Activated CD4-positive, alpha-beta memory T cell treated with anti-CD3 and anti-CD28 coated beads for 36 hours (primary cell): ENCODE data around the gene TTC13. TPM values are rescaled to one million over a fixed set of nuclear protein-coding genes. Genes with fewer than 3 reads are reported as not detected.
"Not testable (repeated sequence)": the region's sequence is repeated elsewhere in the genome, so short reads cannot be mapped to it uniquely, and the experiment has no call there.

Source experiments
- CTCF ChIA-PET: fragments of 350-600 bp; sonication (Branson Sonifier 250); formaldehyde crosslinking; loops from one replicate; lab custom pipeline; 2021; ENCODE audit warnings: antibody characterized with exemption, inconsistent platforms; lab: Charles Lee
- POLR2A ChIA-PET: fragments of 350-600 bp; sonication (Branson Sonifier 250); formaldehyde crosslinking; loops from one replicate; lab custom pipeline; 2021; ENCODE audit warnings: antibody characterized with exemption; lab: Charles Lee
- DNase-seq: peaks from one replicate; pipeline ENCODE4 v3.0.0-alpha.2; 2020
- H3K27ac Mint-ChIP-seq: one replicate; pipeline ENCODE4 v1.8.0; 2021; ENCODE audit warnings: mixed read lengths
- H3K27me3 Mint-ChIP-seq: one replicate; pipeline ENCODE4 v1.8.0; 2021; ENCODE audit warnings: mixed read lengths
- H3K36me3 Mint-ChIP-seq: one replicate; pipeline ENCODE4 v1.8.0; 2021; ENCODE audit warnings: mixed read lengths
- H3K4me1 Mint-ChIP-seq: one replicate; pipeline ENCODE4 v1.8.0; 2021; ENCODE audit warnings: low read depth, mixed read lengths
- H3K4me3 Mint-ChIP-seq: one replicate; pipeline ENCODE4 v1.8.0; 2021; ENCODE audit warnings: mild to moderate bottlenecking, mixed read lengths
- H3K9me3 Mint-ChIP-seq: one replicate; pipeline ENCODE4 v1.8.0; 2021; ENCODE audit warnings: mixed read lengths
- intact Hi-C: fragments of 100-400 bp; cut with micrococcal nuclease; formaldehyde crosslinking; loops from one replicate; pipeline ENCODE4 v1.15.1; 2023
- total RNA-seq, 2 experiments: library from RNA; stranded (reverse); gene quantifications; one replicate each; pipeline ENCODE4 v1.2.3, GENCODE V29; 2021

TTC13 gene
- total RNA-seq: 10 to 100 TPM; 17.3 to 18.3 TPM

DNA sequence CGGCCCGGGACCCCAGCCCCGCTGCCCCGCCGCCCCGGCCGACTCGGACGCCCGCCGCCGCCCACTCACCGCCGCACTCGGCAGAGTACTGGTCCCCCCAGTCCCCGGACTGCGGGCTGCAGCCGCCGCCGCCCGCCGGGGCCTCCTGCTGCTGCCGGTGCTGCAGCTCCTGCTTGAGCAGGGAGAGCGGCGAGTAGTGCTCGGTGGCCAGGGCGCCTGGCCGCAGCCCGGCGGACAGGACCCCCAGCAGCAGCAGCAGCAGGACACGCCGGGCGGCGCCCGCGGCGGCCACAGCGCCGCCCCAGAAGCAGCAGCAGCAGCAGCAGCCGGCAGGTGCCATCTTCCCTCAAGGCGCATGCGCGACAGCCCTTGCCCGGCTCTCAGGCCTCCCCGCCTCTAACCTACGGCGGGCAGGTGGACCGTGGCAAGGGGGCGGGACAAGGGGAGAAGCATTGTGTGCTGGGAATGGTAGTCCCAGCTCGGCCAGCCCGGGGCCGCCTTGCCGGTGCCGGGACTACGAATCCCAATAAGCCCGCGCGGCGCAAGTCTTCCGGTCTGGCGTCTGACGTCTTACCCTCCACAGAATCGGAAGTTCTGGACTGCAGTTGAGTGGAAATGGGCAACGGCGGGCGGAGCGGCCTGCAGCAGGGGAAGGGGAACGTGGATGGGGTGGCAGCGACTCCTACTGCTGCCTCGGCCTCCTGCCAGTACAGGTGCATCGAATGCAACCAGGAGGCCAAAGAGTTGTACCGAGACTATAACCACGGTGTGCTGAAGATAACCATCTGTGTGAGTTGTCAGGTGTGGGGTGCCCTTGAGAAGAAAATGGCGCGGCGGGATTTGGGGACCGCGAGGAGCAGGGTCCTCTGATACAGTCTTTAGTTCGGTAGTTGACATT, at the start of gene TTC13, which contains the start of gene ARV1:
Gene TTC13, minus strand, starts transcription at position 371 of the 898 bp plus-strand sequence. Its CDS starts 31 bp downstream, at position 340.
Gene ARV1, plus strand, starts transcription at position 604 of the 898 bp plus-strand sequence. Its CDS starts 12 bp downstream, at position 616.
- peak; percentile 98 for DNase-seq
- Mint-ChIP-seq H3K4me3 (peak within 1 kb of the TSS; percentile 99), H3K27me3 (no peaks in the 10 kb centered on the region), H3K9me3 (no peaks in the 10 kb centered on the region), H3K4me1 (peaks cover 29% of the 10 kb centered on the region), H3K27ac (peak within 1 kb of the TSS; percentile 94), H3K36me3 (peaks cover 18% of the 10 kb centered on the region)
- CTCF ChIA-PET: interaction anchor here (0.6 to 1.7 kb wide), 11 partner anchors 23 to 338 kb away, joined by 3 to 5 read pairs (median 3); partner anchors contain the start of gene FAM89A
- intact Hi-C loops: loop anchor here (1.0 to 10.0 kb wide), 11 partner anchors 61 to 911 kb away; partner anchors contain the start of genes C1orf198, COG2, DISC1 and EGLN1
- POLR2A ChIA-PET: interaction anchor here (0.8 to 1.6 kb wide), 4 partner anchors 10 to 336 kb away, joined by 3 to 4 read pairs (median 3); no protein-coding TSS in a partner anchor

DNA sequence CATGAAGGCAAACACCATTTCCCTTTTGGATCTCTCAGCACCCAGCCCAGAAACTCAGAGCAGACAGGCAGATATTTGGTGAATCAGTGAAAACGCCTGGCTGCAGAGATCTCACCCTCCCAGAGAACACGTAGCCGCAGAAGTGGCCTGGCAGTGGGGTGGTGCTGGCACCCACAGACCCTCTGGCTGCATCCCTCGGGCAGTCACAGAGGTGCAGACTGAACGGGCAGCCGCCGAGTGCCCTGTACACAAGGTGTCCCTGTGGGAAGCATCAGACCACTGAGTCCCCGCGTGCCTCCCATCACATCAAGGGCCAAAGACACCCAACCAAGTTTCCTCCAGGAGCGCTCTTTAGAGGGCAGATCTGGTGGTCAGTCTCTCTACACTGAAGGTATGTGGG, 49.3 kb upstream of the TTC13 start:
- no peaks in the 10 kb centered on the region for H3K27me3 Mint-ChIP-seq
- DNase-seq: no peak
- peaks cover 2% of the 10 kb centered on the region for H3K4me1 Mint-ChIP-seq
- H3K4me3 Mint-ChIP-seq: no peak overlapping the region
- ChIA-PET POLR2A (no interaction called here), CTCF (no interaction called here)
- H3K36me3 Mint-ChIP-seq: peaks cover 2% of the 10 kb centered on the region
- intact Hi-C loops: no loop called here
- no peaks in the 10 kb centered on the region for H3K9me3 Mint-ChIP-seq
- H3K27ac Mint-ChIP-seq: no peak overlapping the region

DNA sequence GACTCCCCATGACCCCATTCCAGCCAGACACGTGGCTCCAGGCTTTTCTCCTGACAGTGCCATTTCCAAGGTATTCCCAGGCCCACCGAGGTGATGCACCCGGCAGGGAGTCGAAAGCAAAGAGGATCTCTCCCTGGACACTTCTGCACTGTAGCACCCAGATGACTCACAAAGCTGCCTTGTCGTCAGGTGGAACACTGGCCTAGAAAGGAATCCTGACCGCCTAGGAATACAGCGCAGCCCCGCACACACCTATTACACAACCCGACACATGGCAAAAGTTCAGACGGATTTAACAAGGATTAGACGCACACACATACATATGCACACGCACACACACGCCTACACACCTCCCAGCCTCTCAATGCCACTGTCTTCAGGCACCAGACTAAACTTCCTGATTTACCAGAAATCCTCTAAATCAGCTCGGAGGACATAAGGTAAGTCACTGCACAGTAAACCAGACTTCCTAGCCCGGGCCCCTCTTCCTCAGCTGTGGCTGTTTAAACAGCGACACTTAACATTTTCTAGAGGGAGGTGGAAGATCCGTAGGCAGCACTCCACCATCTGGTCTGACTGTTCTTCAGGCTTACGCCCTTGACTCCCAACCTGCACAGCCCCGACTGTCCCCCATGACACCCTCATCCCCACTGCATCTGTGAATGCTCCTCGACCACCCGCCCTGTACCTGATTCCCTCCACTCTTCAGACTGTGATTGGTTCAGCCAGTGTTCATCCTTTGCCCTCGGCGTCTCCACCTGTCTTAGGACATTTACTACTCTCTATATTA, 48.7 kb upstream of the TTC13 start:
- ChIA-PET POLR2A (no interaction called here), CTCF (no interaction called here)
- no peak for DNase-seq
- H3K27me3 Mint-ChIP-seq: no peaks in the 10 kb centered on the region
- H3K4me3 Mint-ChIP-seq: no peak overlapping the region
- no peak overlapping the region for H3K27ac Mint-ChIP-seq
- H3K36me3 Mint-ChIP-seq: peaks cover 2% of the 10 kb centered on the region
- intact Hi-C loops: no loop called here
- H3K4me1 Mint-ChIP-seq: peaks cover 2% of the 10 kb centered on the region
- no peaks in the 10 kb centered on the region for H3K9me3 Mint-ChIP-seq

DNA sequence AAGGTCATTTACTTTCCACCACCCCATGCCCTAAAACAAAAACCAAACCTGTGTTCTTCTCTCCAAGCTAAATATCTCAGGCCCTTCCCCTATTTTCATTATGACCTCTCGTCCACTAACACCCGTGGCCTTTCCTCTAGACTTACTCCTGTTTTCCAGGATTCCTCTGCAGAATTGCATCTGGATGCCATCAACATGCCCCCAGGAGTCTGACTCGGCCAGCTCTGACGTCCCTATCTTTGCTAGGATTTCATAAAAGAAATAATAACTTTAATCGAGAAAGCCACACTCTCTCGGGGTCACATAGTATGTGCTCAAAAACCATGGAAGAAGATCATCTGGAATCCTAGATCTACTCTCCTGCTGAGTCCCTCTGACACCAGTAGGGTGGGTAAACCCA, 47.9 kb upstream of the TTC13 start:
- peaks cover 2% of the 10 kb centered on the region for H3K36me3 Mint-ChIP-seq
- no peak for DNase-seq
- intact Hi-C loops: no loop called here
- H3K9me3 Mint-ChIP-seq: no peaks in the 10 kb centered on the region
- H3K4me3 Mint-ChIP-seq: no peak overlapping the region
- H3K4me1 Mint-ChIP-seq: peaks cover 2% of the 10 kb centered on the region
- ChIA-PET POLR2A (no interaction called here), CTCF (no interaction called here)
- H3K27me3 Mint-ChIP-seq: no peaks in the 10 kb centered on the region
- no peak overlapping the region for H3K27ac Mint-ChIP-seq

GRCh38 chr1:231023150-231023549, 44.5 kb upstream of the TTC13 start:
- Mint-ChIP-seq H3K4me1 (peaks cover 4% of the 10 kb centered on the region), H3K27me3 (no peaks in the 10 kb centered on the region), H3K36me3 (peaks cover 6% of the 10 kb centered on the region), H3K9me3 (no peaks in the 10 kb centered on the region), H3K27ac (no peak overlapping the region), H3K4me3 (no peak overlapping the region)
- CTCF ChIA-PET: no interaction called here
- POLR2A ChIA-PET: no interaction called here
- DNase-seq: no peak
- intact Hi-C loops: no loop called here

GRCh38 chr1:231022543-231022942, 43.9 kb upstream of the TTC13 start:
- POLR2A ChIA-PET, H3K27me3 Mint-ChIP-seq, H3K4me1 Mint-ChIP-seq, H3K9me3 Mint-ChIP-seq, H3K4me3 Mint-ChIP-seq, intact Hi-C loops, H3K27ac Mint-ChIP-seq, CTCF ChIA-PET, H3K36me3 Mint-ChIP-seq, DNase-seq: not testable (repeated sequence)

DNA sequence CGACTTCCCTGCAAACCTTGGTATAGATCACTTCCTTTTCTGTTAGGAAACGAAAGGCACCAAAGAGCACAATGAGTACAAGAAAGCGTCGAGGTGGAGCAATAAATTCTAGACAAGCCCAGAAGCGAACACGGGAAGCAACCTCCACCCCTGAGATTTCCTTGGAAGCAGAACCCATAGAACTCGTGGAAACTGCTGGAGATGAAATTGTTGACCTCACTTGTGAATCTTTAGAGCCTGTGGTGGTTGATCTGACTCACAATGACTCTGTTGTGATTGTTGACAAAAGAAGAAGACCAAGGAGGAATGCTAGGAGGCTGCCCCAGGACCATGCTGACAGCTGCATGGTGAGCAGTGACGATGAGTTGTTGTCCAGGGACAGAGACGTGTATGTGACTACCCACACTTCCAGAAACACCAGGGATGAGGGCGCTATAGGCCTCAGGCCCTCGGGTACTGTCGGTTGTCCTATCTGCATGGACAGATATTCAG, 42.9 kb upstream of the TTC13 start:
- H3K4me3 Mint-ChIP-seq: no peak overlapping the region
- H3K36me3 Mint-ChIP-seq: peaks cover 6% of the 10 kb centered on the region
- H3K4me1 Mint-ChIP-seq: peaks cover 4% of the 10 kb centered on the region
- H3K9me3 Mint-ChIP-seq: no peaks in the 10 kb centered on the region
- H3K27ac Mint-ChIP-seq: no peak overlapping the region
- intact Hi-C loops: no loop called here
- POLR2A ChIA-PET: no interaction called here
- DNase-seq: no peak
- H3K27me3 Mint-ChIP-seq: no peaks in the 10 kb centered on the region
- CTCF ChIA-PET: no interaction called here

DNA sequence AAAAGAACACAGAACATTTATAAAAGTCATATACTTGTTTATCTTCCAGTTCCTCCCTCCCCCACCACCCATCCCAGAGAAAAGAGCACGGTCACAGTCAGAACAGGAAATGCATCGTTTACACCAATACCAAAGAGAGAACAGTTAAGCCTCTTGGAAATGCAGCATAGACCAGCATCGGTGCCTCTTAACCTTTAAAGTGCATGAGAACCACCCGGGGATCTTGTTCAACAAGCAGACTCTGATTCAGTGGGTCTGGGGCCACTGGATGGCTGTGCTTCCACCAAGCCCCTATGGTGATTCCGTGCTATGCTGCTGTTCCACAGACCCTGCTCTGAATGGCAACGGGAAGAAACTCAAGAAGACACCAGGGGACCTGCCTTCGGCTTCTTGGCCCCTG, 42.2 kb upstream of the TTC13 start:
- no peak for DNase-seq
- peaks cover 4% of the 10 kb centered on the region for H3K4me1 Mint-ChIP-seq
- CTCF ChIA-PET: no interaction called here
- H3K9me3 Mint-ChIP-seq: no peaks in the 10 kb centered on the region
- intact Hi-C loops: no loop called here
- POLR2A ChIA-PET: no interaction called here
- H3K27me3 Mint-ChIP-seq: no peaks in the 10 kb centered on the region
- H3K27ac Mint-ChIP-seq: no peak overlapping the region
- H3K36me3 Mint-ChIP-seq: peaks cover 6% of the 10 kb centered on the region
- no peak overlapping the region for H3K4me3 Mint-ChIP-seq

DNA sequence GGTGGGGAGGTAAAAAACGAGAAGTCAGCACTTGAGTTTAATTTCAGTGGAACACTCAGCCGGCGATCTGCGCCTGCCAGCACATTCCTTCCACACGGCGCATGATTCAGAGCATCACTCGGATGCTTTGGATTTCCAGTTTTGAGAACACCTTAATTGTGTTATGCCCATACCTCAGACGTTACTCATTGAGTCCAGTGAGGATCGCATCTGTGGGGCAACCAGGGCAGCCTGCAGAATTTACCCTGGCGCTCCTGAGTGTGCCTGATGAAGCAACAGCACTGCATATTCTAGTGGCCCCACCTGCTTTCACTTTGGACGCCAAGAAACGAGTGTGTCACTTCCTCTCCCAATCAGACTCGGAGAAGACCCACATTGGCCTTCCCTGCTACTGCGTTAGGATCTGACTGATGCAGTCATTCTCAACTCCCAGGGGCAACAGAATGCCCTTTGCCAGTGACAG, 41.5 kb upstream of the TTC13 start:
- ChIA-PET CTCF (no interaction called here), POLR2A (no interaction called here)
- Mint-ChIP-seq H3K4me1 (peaks cover 4% of the 10 kb centered on the region), H3K36me3 (peaks cover 4% of the 10 kb centered on the region), H3K27ac (no peak overlapping the region), H3K27me3 (no peaks in the 10 kb centered on the region), H3K4me3 (no peak overlapping the region), H3K9me3 (no peaks in the 10 kb centered on the region)
- intact Hi-C loops: no loop called here
- peak; percentile 15 for DNase-seq

GRCh38 chr1:231019711-231020110, 41.0 kb upstream of the TTC13 start:
- no peaks in the 10 kb centered on the region for H3K27me3 Mint-ChIP-seq
- no peak overlapping the region for H3K4me3 Mint-ChIP-seq
- H3K9me3 Mint-ChIP-seq: no peaks in the 10 kb centered on the region
- H3K36me3 Mint-ChIP-seq: peaks cover 4% of the 10 kb centered on the region
- no peak overlapping the region for H3K27ac Mint-ChIP-seq
- intact Hi-C loops: no loop called here
- ChIA-PET CTCF (no interaction called here), POLR2A (no interaction called here)
- no peak for DNase-seq
- peaks cover 4% of the 10 kb centered on the region for H3K4me1 Mint-ChIP-seq

DNA sequence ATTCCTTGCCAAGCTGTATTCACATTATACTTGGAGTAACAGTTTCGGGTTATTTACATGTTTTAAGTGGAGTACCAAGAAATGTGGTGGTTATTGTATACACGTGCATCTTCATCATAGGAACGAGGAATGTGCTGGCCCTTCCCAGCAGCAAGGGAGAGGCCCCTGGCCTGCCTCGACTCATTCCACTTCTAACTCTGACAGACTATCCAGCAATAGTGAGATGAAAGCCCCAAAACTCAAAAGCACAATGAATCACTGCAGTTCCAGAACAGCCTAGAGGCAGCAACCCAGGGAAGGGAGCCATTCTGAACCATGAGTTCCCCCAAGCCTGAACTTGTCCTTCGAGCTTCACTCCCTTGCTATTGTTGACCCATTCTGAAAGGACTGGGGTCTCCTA, 38.3 kb upstream of the TTC13 start:
- Mint-ChIP-seq H3K36me3 (peaks cover 4% of the 10 kb centered on the region), H3K4me3 (no peak overlapping the region), H3K27ac (no peak overlapping the region), H3K9me3 (no peaks in the 10 kb centered on the region), H3K27me3 (no peaks in the 10 kb centered on the region), H3K4me1 (peaks cover 4% of the 10 kb centered on the region)
- DNase-seq: no peak
- intact Hi-C loops: no loop called here
- POLR2A ChIA-PET: no interaction called here
- CTCF ChIA-PET: no interaction called here

GRCh38 chr1:231016234-231016633, 37.6 kb upstream of the TTC13 start:
- DNase-seq: no peak
- CTCF ChIA-PET: no interaction called here
- intact Hi-C loops: no loop called here
- POLR2A ChIA-PET: no interaction called here
- H3K9me3 Mint-ChIP-seq: no peaks in the 10 kb centered on the region
- peaks cover 4% of the 10 kb centered on the region for H3K4me1 Mint-ChIP-seq
- peaks cover 4% of the 10 kb centered on the region for H3K36me3 Mint-ChIP-seq
- H3K27me3 Mint-ChIP-seq: no peaks in the 10 kb centered on the region
- no peak overlapping the region for H3K27ac Mint-ChIP-seq
- no peak overlapping the region for H3K4me3 Mint-ChIP-seq
